Caki2 (cell line): ENCODE data around the gene ALDOA. TPM values are rescaled to one million over a fixed set of nuclear protein-coding genes. Genes with fewer than 3 reads are reported as not detected.

Experiments
- DNase-seq: peaks from one replicate; pipeline ENCODE4 v3.0.0-alpha.2; 2015; ENCODE audit warnings: low read depth
- in situ Hi-C: cut with HindIII; loops from 2 replicates; pipeline ENCODE4 v1.10.0; 2016; ENCODE audit warnings: low sequenced_read_pairs, low pct_unique_long_range_greater_than_20kb, mixed read lengths
- total RNA-seq: library from RNA; depleted of rRNA; stranded (reverse); fragments of >200 nt; shearing (Covaris generic); gene quantifications from 2 replicates; pipeline ENCODE4 v1.2.3, GENCODE V29; 2014; ENCODE audit warnings: low replicate concordance

ALDOA gene
- total RNA-seq, 1 experiment from 2014 or later: 1,917 TPM

GRCh38 chr16:30064729-30065101, 845 bp upstream of the ALDOA start:
- DNase-seq: no peak
- in situ Hi-C loops: no loop called here

- DNase-seq: no peak
- in situ Hi-C loops: no loop called here
Measured at GRCh38 chr16:30065943-30066760, 592 bp downstream of the ALDOA start.

- in situ Hi-C loops: no loop called here
Measured at GRCh38 chr16:30066761-30067583, 1.4 kb downstream of the ALDOA start.

GRCh38 chr16:30067584-30067916, 2.0 kb downstream of the ALDOA start:
- DNase-seq: no peak
- in situ Hi-C loops: no loop called here

More at GRCh38 chr16:30066761-30067583, 1.4 kb downstream of the ALDOA start:
- DNase-seq: no peak

- no peak for DNase-seq
- in situ Hi-C loops: no loop called here
Measured at GRCh38 chr16:30068333-30068732, 2.8 kb downstream of the ALDOA start.

- in situ Hi-C loops: no loop called here
- DNase-seq: peak; percentile 60
Measured at GRCh38 chr16:30068750-30069610, 3.4 kb downstream of the ALDOA start.

GRCh38 chr16:30069611-30070462, 4.3 kb downstream of the ALDOA start:
- in situ Hi-C loops: no loop called here

GRCh38 chr16:30070490-30070889, 4.9 kb downstream of the ALDOA start:
- in situ Hi-C loops: no loop called here
- DNase-seq: no peak

More at GRCh38 chr16:30069611-30070462, 4.3 kb downstream of the ALDOA start:
- DNase-seq: peak; percentile 44

GRCh38 chr16:30075503-30076275, 10.1 kb downstream of the ALDOA start, which contains the start of gene PPP4C:
Gene PPP4C (plus strand): TSS chr16:30075994. CDS start chr16:30076378, 384 bp downstream.
- peak; percentile 91 for DNase-seq
- in situ Hi-C loops: no loop called here

GRCh38 chr16:30076276-30076791, 10.8 kb downstream of the ALDOA start:
- in situ Hi-C loops: no loop called here
- no peak for DNase-seq

GRCh38 chr16:30077656-30078055, 12.1 kb downstream of the ALDOA start:
- DNase-seq: no peak
- in situ Hi-C loops: no loop called here

- in situ Hi-C loops: no loop called here
Measured at GRCh38 chr16:30078744-30079143, 13.2 kb downstream of the ALDOA start.

GRCh38 chr16:30079480-30079879, 13.9 kb downstream of the ALDOA start:
- no peak for DNase-seq
- in situ Hi-C loops: no loop called here

More at GRCh38 chr16:30078744-30079143, 13.2 kb downstream of the ALDOA start:
- no peak for DNase-seq

GRCh38 chr16:30082545-30083090, 17.1 kb downstream of the ALDOA start:
- no peak for DNase-seq
- in situ Hi-C loops: no loop called here

- no peak for DNase-seq
- in situ Hi-C loops: no loop called here
Measured at GRCh38 chr16:30083216-30084055, 17.9 kb downstream of the ALDOA start.
